Upper lobe of left lung (tissue), 6 donors: Measurements from ENCODE around the gene HELT. TPM values are rescaled to one million over a fixed set of nuclear protein-coding genes. Genes with fewer than 3 reads are reported as not detected.

ENCODE experiments used
- ATAC-seq, 2 donors: fragments of 200-7000 bp; cut with Tn5 transposase; one replicate each; pipeline ENCODE4 v1.9.1; 2022; ENCODE audit warnings: mild to moderate bottlenecking in 2 of 2, moderate library complexity in 2 of 2; ENCODE audit not compliant: low FRiP score in 2 of 2
- DNase-seq, 2 donors: peaks; one replicate each; pipeline ENCODE4 v3.0.0-alpha.2; 2019 to 2020
- H3K27ac ChIP-seq, 4 donors: fragments of 200-600 bp; sonication (generic); one replicate each; pipeline ENCODE4 v1.5.1; 2016 to 2019
- H3K27me3 ChIP-seq, 4 donors: fragments of 200-600 bp; sonication (generic); one replicate each; pipeline ENCODE4 v1.5.1; 2017 to 2019
- H3K36me3 ChIP-seq, 4 donors: fragments of 200-600 bp; sonication (generic); one replicate each; pipeline ENCODE4 v1.5.1; 2016 to 2019
- H3K4me1 ChIP-seq, 4 donors: fragments of 200-600 bp; sonication (generic); one replicate each; pipeline ENCODE4 v1.5.1; 2018 to 2019
- H3K4me3 ChIP-seq, 4 donors: fragments of 200-600 bp; sonication (generic); one replicate each; pipeline ENCODE4 v1.5.1; 2017 to 2019; ENCODE audit warnings: mild to moderate bottlenecking in 2 of 4, moderate library complexity in 1 of 4
- H3K9me3 ChIP-seq, 4 donors: fragments of 200-600 bp; sonication (generic); one replicate each; pipeline ENCODE4 v1.5.1; 2018 to 2019
- EP300 ChIP-seq, 4 donors: sonication (generic); formaldehyde crosslinking; IDR thresholded peaks; one replicate each; pipeline ENCODE4 v1.5.1; 2017; ENCODE audit warnings: antibody characterized with exemption in 4 of 4, control low read depth in 2 of 4
- POLR2A ChIP-seq, 4 donors: fragments of 450-650 bp; IDR thresholded peaks; one replicate each; pipeline ENCODE4 v1.5.1; 2016 to 2017; ENCODE audit warnings: antibody characterized with exemption in 4 of 4, mild to moderate bottlenecking in 2 of 4
- POLR2AphosphoS5 ChIP-seq, 2 donors: sonication (generic); formaldehyde crosslinking; IDR thresholded peaks; one replicate each; pipeline ENCODE4 v1.5.1; 2017; ENCODE audit warnings: antibody characterized with exemption in 2 of 2
- WGBS, 2 donors: methylation state at CpG; one replicate each; pipeline ENCODE4 v1.1.5; 2017 to 2018; 5-methylcytosine and 5-hydroxymethylcytosine counted together
- total RNA-seq, 6 donors: library from RNA; depleted of rRNA in 4 of 6; stranded (reverse); fragments of >200 nt in 4 of 6; gene quantifications; one replicate each; pipeline versions ENCODE4 v1.1.0 to v1.2.1, GENCODE V29; 2016 to 2021
- TF ChIP-seq, protein P1 (sequence below), 6 experiments: fragments of 450-650 bp in 4 of 6; fragments of 200-600 bp in 2 of 6; sonication (generic) in 2 of 6; IDR thresholded peaks; one replicate each; pipeline ENCODE4 v1.5.1; 2016 to 2019; ENCODE audit warnings: antibody characterized with exemption in 6 of 6
- donor health status: DM: no; HTN: no; CAD: no; lungs with moderate emphysema.
- donor health status: DM: no; HTN: yes; CAD: no; lungs with severe emphysema.

Gene HELT
- total RNA-seq, 6 donors from 2014 or later: 1.3 to 1.6 TPM; not detected in 4

DNA sequence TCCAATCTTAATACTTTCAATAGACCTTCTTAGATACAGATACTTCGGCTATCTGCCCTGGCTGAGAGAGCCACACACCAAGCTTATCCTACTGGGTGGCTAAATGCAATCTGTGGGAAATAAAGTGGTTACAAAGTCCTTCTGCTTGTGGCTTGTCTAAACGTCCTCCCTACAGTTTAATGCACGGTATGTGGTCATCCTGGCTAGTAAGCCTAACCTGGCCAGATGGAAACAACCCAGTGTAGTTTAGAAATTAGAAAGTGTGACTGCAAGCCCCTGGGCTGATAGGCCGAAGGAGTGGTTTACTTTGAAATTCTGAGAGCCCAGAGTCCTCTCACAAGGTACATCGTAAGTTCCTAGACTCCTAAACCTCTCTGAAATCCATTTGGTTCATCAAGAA, 47.9 kb downstream of the HELT start:
- Histone ChIP-seq H3K27me3 (no peaks in the 10 kb centered on the region), H3K4me3 (no peak overlapping the region), H3K9me3 (no peaks in the 10 kb centered on the region), H3K4me1 (no peaks in the 10 kb centered on the region), H3K36me3 (no peaks in the 10 kb centered on the region), H3K27ac (no peak overlapping the region)
- WGBS, 2 donors: 83 to 88% methylated on average over 5 of the region's 5 CpGs
- DNase-seq: no peak
- no peak for ATAC-seq
- TF ChIP-seq POLR2A (IDR thresholded peaks at IDR 0.05): no peak

GRCh38 chr4:185068837-185069236, 50.5 kb downstream of the HELT start:
- TF ChIP-seq, protein P1, sequence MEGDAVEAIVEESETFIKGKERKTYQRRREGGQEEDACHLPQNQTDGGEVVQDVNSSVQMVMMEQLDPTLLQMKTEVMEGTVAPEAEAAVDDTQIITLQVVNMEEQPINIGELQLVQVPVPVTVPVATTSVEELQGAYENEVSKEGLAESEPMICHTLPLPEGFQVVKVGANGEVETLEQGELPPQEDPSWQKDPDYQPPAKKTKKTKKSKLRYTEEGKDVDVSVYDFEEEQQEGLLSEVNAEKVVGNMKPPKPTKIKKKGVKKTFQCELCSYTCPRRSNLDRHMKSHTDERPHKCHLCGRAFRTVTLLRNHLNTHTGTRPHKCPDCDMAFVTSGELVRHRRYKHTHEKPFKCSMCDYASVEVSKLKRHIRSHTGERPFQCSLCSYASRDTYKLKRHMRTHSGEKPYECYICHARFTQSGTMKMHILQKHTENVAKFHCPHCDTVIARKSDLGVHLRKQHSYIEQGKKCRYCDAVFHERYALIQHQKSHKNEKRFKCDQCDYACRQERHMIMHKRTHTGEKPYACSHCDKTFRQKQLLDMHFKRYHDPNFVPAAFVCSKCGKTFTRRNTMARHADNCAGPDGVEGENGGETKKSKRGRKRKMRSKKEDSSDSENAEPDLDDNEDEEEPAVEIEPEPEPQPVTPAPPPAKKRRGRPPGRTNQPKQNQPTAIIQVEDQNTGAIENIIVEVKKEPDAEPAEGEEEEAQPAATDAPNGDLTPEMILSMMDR (IDR thresholded peaks at IDR 0.05): no peak
- TF ChIP-seq POLR2AphosphoS5 (IDR thresholded peaks at IDR 0.05) (no peak), POLR2A (IDR thresholded peaks at IDR 0.05) (no peak), EP300 (IDR thresholded peaks at IDR 0.05) (no peak)
- Histone ChIP-seq H3K27me3 (no peaks in the 10 kb centered on the region), H3K27ac (no peak overlapping the region), H3K36me3 (no peaks in the 10 kb centered on the region), H3K4me1 (no peaks in the 10 kb centered on the region), H3K9me3 (no peaks in the 10 kb centered on the region), H3K4me3 (no peak overlapping the region)
- no peak for DNase-seq
- WGBS, 2 donors: 67 to 72% methylated on average over 3 of the region's 3 CpGs
- no peak for ATAC-seq

Other genes with a start within 250 kb of the HELT start
- 100 to 1,000 TPM; 208 to 306 (median 234) TPM for gene ACSL1, start 192.5 kb upstream of the HELT start, total RNA-seq
- 10 to 100 TPM; 11.5 to 46.1 (median 30.1) TPM for gene SLC25A4, start 124.8 kb downstream of the HELT start, total RNA-seq
- gene CFAP97, start 185.5 kb downstream of the HELT start, total RNA-seq: 10 to 100 TPM; 12.3 to 42.9 (median 24.0) TPM
- gene SNX25, start 191.1 kb downstream of the HELT start, total RNA-seq: 100 to 1,000 TPM in 4 of 6 donors, 10 to 100 TPM in 2; 62.9 to 178 (median 123) TPM